H9 (cell line): Measurements from ENCODE around the gene HLA-A. TPM values are rescaled to one million over a fixed set of nuclear protein-coding genes. Genes with fewer than 3 reads are reported as not detected.

Experiments used
- DNase-seq: peaks from one replicate; pipeline ENCODE4 v3.0.0-alpha.2; 2017
- H2AFZ ChIP-seq: one replicate; pipeline ENCODE4 v1.6.1; 2013; ENCODE audit warnings: mild to moderate bottlenecking, low read length, control low read depth, moderate library complexity
- H2AK5ac ChIP-seq: 2 replicates; pipeline ENCODE4 v1.6.1; 2013; ENCODE audit warnings: low read length, control low read depth, mixed read lengths; ENCODE audit not compliant: insufficient read length
- H2BK120ac ChIP-seq: one replicate; pipeline ENCODE4 v1.6.1; 2013; ENCODE audit warnings: low read depth, mild to moderate bottlenecking, low read length, control low read depth, inconsistent platforms; ENCODE audit not compliant: poor library complexity, severe bottlenecking
- H2BK12ac ChIP-seq: 2 replicates; pipeline ENCODE4 v1.6.1; 2013; ENCODE audit warnings: low read length, control low read depth, mixed read lengths, low read depth; ENCODE audit not compliant: insufficient read length
- H2BK15ac ChIP-seq: 2 replicates; pipeline ENCODE4 v1.6.1; 2013; ENCODE audit warnings: low read depth, low read length, control low read depth
- H2BK20ac ChIP-seq: one replicate; pipeline ENCODE4 v1.6.1; 2013; ENCODE audit warnings: low read depth, mild to moderate bottlenecking, low read length, control low read depth, inconsistent platforms; ENCODE audit not compliant: poor library complexity, severe bottlenecking
- H2BK5ac ChIP-seq: 2 replicates; pipeline ENCODE4 v1.6.1; 2013; ENCODE audit warnings: low read length, control low read depth, mixed read lengths; ENCODE audit not compliant: insufficient read length
- H3K14ac ChIP-seq: 2 replicates; pipeline ENCODE4 v1.6.1; 2013; ENCODE audit warnings: low read length, control low read depth; ENCODE audit not compliant: insufficient read depth
- H3K18ac ChIP-seq: 2 replicates; pipeline ENCODE4 v1.6.1; 2013; ENCODE audit warnings: low read depth, mild to moderate bottlenecking, mixed read lengths, low read length, control low read depth; ENCODE audit not compliant: insufficient read length
- H3K23ac ChIP-seq: 2 replicates; pipeline ENCODE4 v1.6.1; 2013; ENCODE audit warnings: low read length, control low read depth, mixed read lengths, low read depth; ENCODE audit not compliant: insufficient read length
- H3K23me2 ChIP-seq: 2 replicates; pipeline ENCODE4 v1.6.1; 2013; ENCODE audit warnings: low read depth, mild to moderate bottlenecking, mixed read lengths, low read length, control low read depth; ENCODE audit not compliant: insufficient read length, poor library complexity, severe bottlenecking
- H3K27ac ChIP-seq: 2 replicates; pipeline ENCODE4 v1.5.1; 2013; ENCODE audit warnings: low read length, control low read depth, mixed read lengths, low read depth; ENCODE audit not compliant: insufficient read length
- H3K27me3 ChIP-seq: 2 replicates; pipeline ENCODE4 v1.6.1; 2013; ENCODE audit warnings: low read length, control low read depth, inconsistent platforms; ENCODE audit not compliant: insufficient read depth
- H3K4ac ChIP-seq: 2 replicates; pipeline ENCODE4 v1.6.1; 2013; ENCODE audit warnings: low read depth, mild to moderate bottlenecking, control low read depth, inconsistent platforms, low read length, moderate library complexity
- H3K4me1 ChIP-seq: 2 replicates; pipeline ENCODE4 v1.6.1; 2013; ENCODE audit warnings: low read length, control low read depth, inconsistent platforms; ENCODE audit not compliant: insufficient read depth
- H3K4me2 ChIP-seq: 2 replicates; pipeline ENCODE4 v1.6.1; 2013; ENCODE audit warnings: low read length, control low read depth, mixed read lengths; ENCODE audit not compliant: insufficient read length, insufficient read depth
- H3K56ac ChIP-seq: 2 replicates; pipeline ENCODE4 v1.6.1; 2013; ENCODE audit warnings: low read depth, mild to moderate bottlenecking, mixed read lengths, low read length, control low read depth; ENCODE audit not compliant: insufficient read length
- H3K79me1 ChIP-seq: 2 replicates; pipeline ENCODE4 v1.6.1; 2013; ENCODE audit warnings: low read depth, mild to moderate bottlenecking, moderate library complexity, low read length, control low read depth, inconsistent platforms; ENCODE audit not compliant: insufficient read depth, poor library complexity, severe bottlenecking
- H3K79me2 ChIP-seq: 2 replicates; pipeline ENCODE4 v1.6.1; 2013; ENCODE audit warnings: low read length, control low read depth, inconsistent platforms; ENCODE audit not compliant: insufficient read depth
- H3K9ac ChIP-seq: 2 replicates; pipeline ENCODE4 v1.6.1; 2013; ENCODE audit warnings: low read length, control low read depth, mixed read lengths; ENCODE audit not compliant: insufficient read length; ENCODE audit errors: extremely low read depth
- H3K9me3 ChIP-seq: one replicate; pipeline ENCODE4 v1.6.1; 2013; ENCODE audit warnings: low read depth, low read length, inconsistent platforms; ENCODE audit not compliant: control insufficient read depth
- H3T11ph ChIP-seq: one replicate; pipeline ENCODE4 v1.6.1; 2013; ENCODE audit warnings: mild to moderate bottlenecking, low read length, control low read depth, inconsistent platforms
- H4K20me1 ChIP-seq: one replicate; pipeline ENCODE4 v1.6.1; 2013; ENCODE audit not compliant: control insufficient read depth, insufficient read length, insufficient read depth
- H4K5ac ChIP-seq: 2 replicates; pipeline ENCODE4 v1.6.1; 2013; ENCODE audit warnings: low read depth, mild to moderate bottlenecking, mixed read lengths, low read length, control low read depth; ENCODE audit not compliant: insufficient read length
- H4K8ac ChIP-seq: replicated peaks from 2 replicates; pipeline ENCODE4 v1.6.1; 2013; ENCODE audit warnings: low read length, control low read depth, mixed read lengths, low read depth; ENCODE audit not compliant: insufficient read length
- H4K91ac ChIP-seq: 2 replicates; pipeline ENCODE4 v1.6.1; 2013; ENCODE audit warnings: low read depth, mild to moderate bottlenecking, moderate library complexity, mixed read lengths, low read length, control low read depth; ENCODE audit not compliant: insufficient read length
- H3K27ac Mint-ChIP-seq, 3 experiments: 2 replicates in 2 of 3; 3 replicates in 1 of 3; pipeline ENCODE4 v1.8.0; 2020 to 2021; ENCODE audit warnings: mixed read lengths in 3 of 3, mild to moderate bottlenecking in 1 of 3, moderate library complexity in 1 of 3
- H3K27me3 Mint-ChIP-seq: 2 replicates; pipeline ENCODE4 v1.8.0; 2021; ENCODE audit warnings: low read depth, mild to moderate bottlenecking, moderate library complexity, mixed read lengths
- H3K36me3 Mint-ChIP-seq, 3 experiments: 2 replicates in 2 of 3; 3 replicates in 1 of 3; pipeline ENCODE4 v1.8.0; 2020 to 2021; ENCODE audit warnings: low read depth in 3 of 3, mixed read lengths in 3 of 3; ENCODE audit not compliant: insufficient read depth in 1 of 3
- H3K4me1 Mint-ChIP-seq, 2 experiments: 2 replicates each; pipeline ENCODE4 v1.8.0; 2020; ENCODE audit warnings: mixed read lengths in 2 of 2
- H3K4me3 Mint-ChIP-seq, 2 experiments: 2 replicates in 1 of 2; 3 replicates in 1 of 2; pipeline ENCODE4 v1.8.0; 2020 to 2021; ENCODE audit warnings: mild to moderate bottlenecking in 2 of 2, mixed read lengths in 2 of 2, moderate library complexity in 1 of 2
- H3K9me3 Mint-ChIP-seq, 2 experiments: 2 replicates in 1 of 2; 3 replicates in 1 of 2; pipeline ENCODE4 v1.8.0; 2020; ENCODE audit warnings: mild to moderate bottlenecking in 2 of 2, mixed read lengths in 2 of 2, moderate library complexity in 1 of 2
- CTCF ChIP-seq: fragments of 200-600 bp; sonication (generic); conservative IDR thresholded peaks from 3 replicates; pipeline ENCODE4 v1.8.0; 2021; ENCODE audit warnings: antibody characterized with exemption, mild to moderate bottlenecking
- WGBS: extraction: QIAGEN DNeasy Blood & Tissue Kit; methylation state at CpG from one replicate; pipeline ENCODE4 v1.1.7; 2013; ENCODE audit warnings: missing lambda C conversion rate, low lambda C conversion rate, mixed read lengths; ENCODE audit not compliant: insufficient read length; ENCODE audit errors: extremely low coverage; 5-methylcytosine and 5-hydroxymethylcytosine counted together
- total RNA-seq: library from RNA; stranded (reverse); gene quantifications from 2 replicates; pipeline ENCODE4 v1.2.1, GENCODE V29; 2021

The HLA-A gene
- total RNA-seq, 1 experiment from 2014 or later: 248 TPM

GRCh38 chr6:29965563-29965872 lies 23.2 kb downstream of the HLA-A start:
- Histone ChIP-seq H3K79me2 (no peaks in the 10 kb centered on the region), H3T11ph (no peak overlapping the region), H4K8ac (no peak overlapping the region), H2BK120ac (no peak overlapping the region), H4K91ac (no peak overlapping the region), H2BK15ac (no peak overlapping the region), H3K23ac (no peak overlapping the region), H2BK5ac (peak overlapping the region; percentile 84), H4K20me1 (no peaks in the 10 kb centered on the region), H3K79me1 (no peaks in the 10 kb centered on the region), H3K27me3 (no peaks in the 10 kb centered on the region), H2BK12ac (no peak overlapping the region), H3K4ac (no peak overlapping the region), H3K9ac (peak overlapping the region; percentile 51), H3K56ac (no peak overlapping the region), H3K9me3 (no peaks in the 10 kb centered on the region), H3K23me2 (peaks cover 4% of the 10 kb centered on the region), H3K27ac (peak overlapping the region; percentile 97), H2BK20ac (peak overlapping the region; percentile 45), H3K14ac (no peak overlapping the region; the same call in 1 of the 2 replicates), H3K4me2 (peak overlapping the region; percentile 61), H2AFZ (no peak overlapping the region), H3K4me1 (peaks cover 3% of the 10 kb centered on the region; the same call in 1 of the 2 replicates), H2AK5ac (no peak overlapping the region), H3K18ac (peak overlapping the region; percentile 67), H4K5ac (no peak overlapping the region)
- no peak for DNase-seq
- peaks cover 45 to 57% of the 10 kb centered on the region in 2 experiments for H3K4me1 Mint-ChIP-seq
- H3K27me3 Mint-ChIP-seq: peaks cover 3% of the 10 kb centered on the region
- H3K9me3 Mint-ChIP-seq: no peaks in the 10 kb centered on the region
- peak overlapping the region; percentile 44 to 84 for H3K4me3 Mint-ChIP-seq
- H3K27ac Mint-ChIP-seq: peak overlapping the region; percentile 96 to 99 (median 99)
- WGBS: no CpG with 5 or more reads among the region's 2 CpGs
- no peaks in the 10 kb centered on the region for H3K36me3 Mint-ChIP-seq
- no peak for TF ChIP-seq CTCF
